Transverse colon (tissue), 3 donors: ENCODE results near the gene RHO.

ENCODE experiments used
- POLR2A ChIP-seq: fragments of 450-650 bp; IDR thresholded peaks from one replicate; pipeline ENCODE4 v1.6.1; 2016; ENCODE audit warnings: antibody characterized with exemption, mild to moderate bottlenecking, moderate library complexity
- TF ChIP-seq, protein P1 (sequence below), 5 experiments: fragments of 200-600 bp in 3 of 5; fragments of 450-650 bp in 2 of 5; sonication (generic) in 3 of 5; IDR thresholded peaks; 1 replicate in 2 of 5; 2 replicates in 3 of 5; pipeline ENCODE4 v1.5.1; 2016 to 2017; ENCODE audit warnings: antibody characterized with exemption in 5 of 5, inconsistent platforms in 3 of 5, mild to moderate bottlenecking in 2 of 5, moderate library complexity in 1 of 5

DNA sequence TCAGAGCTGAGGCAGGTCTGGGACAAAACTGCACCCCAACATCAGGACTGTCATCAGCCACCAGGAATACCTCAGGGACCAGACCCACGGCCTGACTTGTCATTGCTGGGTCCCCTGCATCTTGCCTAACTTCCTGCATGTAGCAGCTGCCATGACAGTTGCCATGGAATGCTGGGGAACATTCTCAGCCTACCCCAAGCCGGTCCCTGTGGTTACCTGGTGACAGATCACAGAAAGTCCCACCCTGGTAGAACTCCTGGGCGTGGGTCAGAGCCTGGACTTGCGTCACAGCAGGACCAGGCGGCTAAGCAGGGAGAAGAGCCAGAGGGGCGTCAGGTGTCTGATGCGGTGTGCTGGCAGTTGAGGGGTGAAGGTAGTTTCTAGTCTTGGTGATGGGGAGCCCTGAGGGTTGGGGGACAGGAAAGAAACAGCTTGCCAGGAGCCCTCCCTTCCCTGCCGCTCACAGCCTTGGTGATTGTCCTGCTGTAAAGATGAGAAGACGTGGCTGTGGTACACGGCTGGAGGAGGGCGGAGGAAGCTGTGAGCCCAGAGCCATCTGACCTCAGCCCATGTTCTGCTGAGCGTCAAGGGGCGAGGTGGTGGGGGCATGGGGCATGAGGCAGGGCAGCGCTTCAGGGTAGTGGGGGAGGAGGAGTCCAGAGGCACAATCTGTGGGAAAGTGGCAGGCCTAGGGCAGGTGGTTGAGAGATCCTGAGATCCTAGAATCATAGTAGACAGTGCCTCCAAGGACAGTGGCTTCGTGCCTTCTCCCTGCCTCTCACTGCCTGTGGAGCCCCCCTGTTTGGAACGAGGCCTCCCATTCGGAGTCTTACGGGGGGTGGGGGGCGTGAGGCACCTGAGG, 19.9 kb downstream of the RHO start:
- no peak for TF ChIP-seq POLR2A
- TF ChIP-seq, protein P1, sequence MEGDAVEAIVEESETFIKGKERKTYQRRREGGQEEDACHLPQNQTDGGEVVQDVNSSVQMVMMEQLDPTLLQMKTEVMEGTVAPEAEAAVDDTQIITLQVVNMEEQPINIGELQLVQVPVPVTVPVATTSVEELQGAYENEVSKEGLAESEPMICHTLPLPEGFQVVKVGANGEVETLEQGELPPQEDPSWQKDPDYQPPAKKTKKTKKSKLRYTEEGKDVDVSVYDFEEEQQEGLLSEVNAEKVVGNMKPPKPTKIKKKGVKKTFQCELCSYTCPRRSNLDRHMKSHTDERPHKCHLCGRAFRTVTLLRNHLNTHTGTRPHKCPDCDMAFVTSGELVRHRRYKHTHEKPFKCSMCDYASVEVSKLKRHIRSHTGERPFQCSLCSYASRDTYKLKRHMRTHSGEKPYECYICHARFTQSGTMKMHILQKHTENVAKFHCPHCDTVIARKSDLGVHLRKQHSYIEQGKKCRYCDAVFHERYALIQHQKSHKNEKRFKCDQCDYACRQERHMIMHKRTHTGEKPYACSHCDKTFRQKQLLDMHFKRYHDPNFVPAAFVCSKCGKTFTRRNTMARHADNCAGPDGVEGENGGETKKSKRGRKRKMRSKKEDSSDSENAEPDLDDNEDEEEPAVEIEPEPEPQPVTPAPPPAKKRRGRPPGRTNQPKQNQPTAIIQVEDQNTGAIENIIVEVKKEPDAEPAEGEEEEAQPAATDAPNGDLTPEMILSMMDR (IDR thresholded peaks at IDR 0.05), result no peak
